GM21737 (cell line): ENCODE data around the gene CLEC3B.
"Not testable (repeated sequence)": the region's sequence is repeated elsewhere in the genome, so short reads cannot be mapped to it uniquely, and the experiment has no call there.

ENCODE experiments used
- ATAC-seq: cut with Tn5 transposase; IDR thresholded peaks from one replicate; pipeline ENCODE4 v1.9.1; 2021; ENCODE audit warnings: mild to moderate bottlenecking, moderate library complexity; ENCODE audit not compliant: unreplicated experiment

CLEC3B gene

DNA sequence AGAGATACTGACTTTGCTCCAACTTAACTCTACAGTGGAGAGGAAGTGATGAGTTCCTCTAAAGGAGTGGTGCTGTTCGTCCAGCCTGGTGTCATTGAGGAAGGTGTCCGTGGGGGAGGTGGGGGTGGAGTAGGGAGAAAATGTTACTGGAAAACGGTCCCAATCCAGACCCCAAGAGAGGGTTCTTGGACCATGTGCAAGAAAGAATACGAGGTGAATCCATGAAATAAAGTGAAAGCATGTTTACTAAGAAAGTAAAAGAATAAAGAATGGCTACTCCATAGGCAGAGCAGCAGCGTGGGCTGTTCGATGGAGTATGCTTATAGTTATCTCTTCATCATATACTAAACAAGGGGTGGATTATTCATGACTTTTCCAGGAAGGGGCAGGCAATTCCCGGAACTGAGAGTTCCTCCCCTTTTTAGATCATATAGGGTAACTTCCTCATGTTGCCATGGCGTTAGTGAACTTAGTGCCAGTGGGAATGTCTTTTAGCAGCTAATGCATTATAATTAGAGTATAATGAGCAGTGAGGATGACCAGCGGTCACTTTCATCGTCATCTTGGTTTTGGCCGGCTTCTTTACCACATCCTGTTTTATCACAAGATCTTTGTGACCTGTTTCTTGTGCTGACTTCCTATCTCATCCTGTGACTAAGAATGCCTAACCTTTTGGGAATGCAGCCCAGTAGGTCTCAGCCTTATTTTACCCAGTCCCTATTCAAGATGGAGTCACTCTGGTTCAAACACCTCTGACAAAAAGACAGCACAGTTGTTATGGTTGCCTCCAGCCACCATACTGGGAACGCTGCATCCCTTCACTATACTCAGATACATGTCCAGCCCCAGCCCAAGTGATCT, 38.6 kb downstream of the CLEC3B start:
- ATAC-seq = no peak

DNA sequence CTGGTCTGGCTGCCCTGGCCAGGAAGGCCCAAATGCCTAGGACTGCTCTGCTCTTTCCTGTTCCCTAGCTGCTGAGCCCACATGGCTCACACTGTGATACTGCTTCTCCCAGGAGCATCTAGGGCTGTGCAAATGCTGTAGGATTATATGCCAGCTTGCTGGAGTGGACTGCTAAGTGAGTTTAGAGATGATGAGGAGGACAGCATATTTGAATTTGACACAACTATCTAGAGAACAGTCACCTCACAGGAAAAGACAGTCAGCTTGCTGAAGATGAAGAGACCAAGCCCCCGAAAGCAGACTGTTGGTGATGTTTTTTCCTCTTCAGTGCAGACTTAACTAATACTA, 39.2 kb downstream of the CLEC3B start:
- no peak for ATAC-seq

GRCh38 chr3:45066109-45066801, 40.2 kb downstream of the CLEC3B start:
- ATAC-seq = no peak

GRCh38 chr3:45067486-45067885, 41.4 kb downstream of the CLEC3B start:
- no peak for ATAC-seq

- no peak for ATAC-seq
These were observed 41.8 kb downstream of the CLEC3B start for GRCh38 chr3:45067941-45068340.

GRCh38 chr3:45071075-45071474, 45.0 kb downstream of the CLEC3B start:
- ATAC-seq = no peak

GRCh38 chr3:45075821-45076625, 49.9 kb downstream of the CLEC3B start:
- ATAC-seq = no peak

GRCh38 chr3:45078256-45078655, 52.2 kb downstream of the CLEC3B start:
- ATAC-seq = not testable (repeated sequence)

GRCh38 chr3:45078910-45079522, 52.9 kb downstream of the CLEC3B start:
- ATAC-seq = no peak

- no peak for ATAC-seq
These were observed 53.6 kb downstream of the CLEC3B start for GRCh38 chr3:45079715-45080114.

DNA sequence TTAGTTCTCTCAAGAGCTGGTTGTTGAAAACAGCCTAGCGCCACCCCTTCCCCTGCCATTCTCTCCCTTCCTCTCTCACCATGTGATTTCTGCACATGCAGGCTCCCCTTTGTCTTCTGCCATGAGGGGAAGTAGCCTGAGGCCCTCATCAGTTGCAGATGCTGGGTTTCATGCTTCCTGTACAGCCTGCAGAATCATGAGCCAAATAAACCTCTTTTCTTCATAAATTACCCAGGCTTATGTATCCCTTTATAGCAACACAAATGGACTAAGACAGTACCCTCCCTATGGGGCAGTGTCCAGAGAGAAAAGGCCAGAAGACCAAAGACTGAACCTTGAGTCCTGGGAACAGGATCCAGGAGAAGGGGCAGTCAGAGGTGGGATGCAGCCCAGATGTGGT, 54.7 kb downstream of the CLEC3B start:
- no peak for ATAC-seq

GRCh38 chr3:45081506-45082141, 55.5 kb downstream of the CLEC3B start:
- no peak for ATAC-seq

DNA sequence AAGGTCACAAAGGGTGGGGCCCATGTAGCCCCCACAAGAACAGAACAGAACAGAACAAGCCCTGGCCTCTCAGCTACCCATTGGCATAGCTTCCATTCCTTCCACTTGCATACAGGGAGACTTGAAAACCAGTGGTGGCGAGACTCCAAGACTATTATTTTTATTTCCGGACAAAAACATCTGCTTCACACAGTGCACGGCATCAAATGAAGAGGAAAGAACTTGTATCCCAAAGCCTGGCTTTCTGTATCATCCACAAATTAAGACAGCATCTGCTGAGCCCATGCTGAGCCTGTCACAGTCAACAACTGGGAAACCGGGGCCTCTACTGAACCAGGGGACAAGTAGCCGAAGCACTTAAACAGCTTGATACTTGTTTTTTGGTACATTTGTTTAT, 56.0 kb downstream of the CLEC3B start:
- ATAC-seq = no peak

GRCh38 chr3:45083023-45083422, 56.9 kb downstream of the CLEC3B start:
- ATAC-seq = no peak

DNA sequence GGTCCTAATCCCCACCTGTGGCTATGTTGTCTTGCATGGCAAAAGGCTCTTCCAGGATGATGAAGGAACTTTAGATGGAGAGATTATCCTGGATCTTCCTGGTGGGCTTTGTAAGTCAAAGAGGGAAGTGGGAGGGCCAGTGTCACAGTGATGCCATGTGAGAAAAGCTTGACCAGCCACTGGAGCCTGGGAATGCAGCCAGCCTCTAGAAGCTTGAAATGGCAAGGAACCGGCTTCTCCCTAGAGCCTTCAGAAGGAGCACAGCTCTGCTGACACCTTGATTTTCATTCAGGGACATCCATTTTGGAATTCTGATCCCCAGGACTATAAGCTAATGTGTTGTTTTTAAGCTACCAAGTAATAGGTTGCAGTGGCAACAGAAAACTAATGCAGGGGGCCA, 58.3 kb downstream of the CLEC3B start:
- no peak for ATAC-seq

- no peak for ATAC-seq
These were observed 59.0 kb downstream of the CLEC3B start for GRCh38 chr3:45084820-45085816.
